ENCODE data around the gene A4GALT.

GRCh38 chr22:42699976-42700352 lies 20.7 kb downstream of the A4GALT start:
- TF ChIP-seq ZNF207 (IDR thresholded peaks at IDR 0.05; ENCODE audit: borderline replicate concordance) = no peak
- no peak for TF ChIP-seq MAZ (IDR thresholded peaks at IDR 0.05; ENCODE audit: borderline replicate concordance, low read depth, low read length)
- no peak for TF ChIP-seq MAZ (CRISPR knock-in tag; IDR thresholded peaks at IDR 0.05; ENCODE audit: low read depth)
- TF ChIP-seq NONO (IDR thresholded peaks at IDR 0.05) = no peak
- no peak for TF ChIP-seq NONO (CRISPR knock-in tag; conservative IDR thresholded peaks at IDR 0.05)
- TF ChIP-seq CEBPB (IDR thresholded peaks at IDR 0.05; ENCODE audit: borderline replicate concordance, low read depth, low read length) = no peak
- TF ChIP-seq FOXA3 (CRISPR knock-in tag; IDR thresholded peaks at IDR 0.05) = no peak
- no peak for TF ChIP-seq MZF1 (CRISPR knock-in tag; IDR thresholded peaks at IDR 0.05; ENCODE audit: borderline replicate concordance)
- TF ChIP-seq, protein P1, sequence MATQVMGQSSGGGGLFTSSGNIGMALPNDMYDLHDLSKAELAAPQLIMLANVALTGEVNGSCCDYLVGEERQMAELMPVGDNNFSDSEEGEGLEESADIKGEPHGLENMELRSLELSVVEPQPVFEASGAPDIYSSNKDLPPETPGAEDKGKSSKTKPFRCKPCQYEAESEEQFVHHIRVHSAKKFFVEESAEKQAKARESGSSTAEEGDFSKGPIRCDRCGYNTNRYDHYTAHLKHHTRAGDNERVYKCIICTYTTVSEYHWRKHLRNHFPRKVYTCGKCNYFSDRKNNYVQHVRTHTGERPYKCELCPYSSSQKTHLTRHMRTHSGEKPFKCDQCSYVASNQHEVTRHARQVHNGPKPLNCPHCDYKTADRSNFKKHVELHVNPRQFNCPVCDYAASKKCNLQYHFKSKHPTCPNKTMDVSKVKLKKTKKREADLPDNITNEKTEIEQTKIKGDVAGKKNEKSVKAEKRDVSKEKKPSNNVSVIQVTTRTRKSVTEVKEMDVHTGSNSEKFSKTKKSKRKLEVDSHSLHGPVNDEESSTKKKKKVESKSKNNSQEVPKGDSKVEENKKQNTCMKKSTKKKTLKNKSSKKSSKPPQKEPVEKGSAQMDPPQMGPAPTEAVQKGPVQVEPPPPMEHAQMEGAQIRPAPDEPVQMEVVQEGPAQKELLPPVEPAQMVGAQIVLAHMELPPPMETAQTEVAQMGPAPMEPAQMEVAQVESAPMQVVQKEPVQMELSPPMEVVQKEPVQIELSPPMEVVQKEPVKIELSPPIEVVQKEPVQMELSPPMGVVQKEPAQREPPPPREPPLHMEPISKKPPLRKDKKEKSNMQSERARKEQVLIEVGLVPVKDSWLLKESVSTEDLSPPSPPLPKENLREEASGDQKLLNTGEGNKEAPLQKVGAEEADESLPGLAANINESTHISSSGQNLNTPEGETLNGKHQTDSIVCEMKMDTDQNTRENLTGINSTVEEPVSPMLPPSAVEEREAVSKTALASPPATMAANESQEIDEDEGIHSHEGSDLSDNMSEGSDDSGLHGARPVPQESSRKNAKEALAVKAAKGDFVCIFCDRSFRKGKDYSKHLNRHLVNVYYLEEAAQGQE (IDR thresholded peaks at IDR 0.05; ENCODE audit: borderline replicate concordance in 1 of 2, low read depth in 1 of 2, low read length in 2 of 2) = no peak
- no peak for TF ChIP-seq MAFF (IDR thresholded peaks at IDR 0.05; ENCODE audit: low read depth, low read length)
- no peak for TF ChIP-seq HNRNPK (IDR thresholded peaks at IDR 0.05; ENCODE audit: low read depth, low read length, poor library complexity, severe bottlenecking)
- TF ChIP-seq, protein P2, sequence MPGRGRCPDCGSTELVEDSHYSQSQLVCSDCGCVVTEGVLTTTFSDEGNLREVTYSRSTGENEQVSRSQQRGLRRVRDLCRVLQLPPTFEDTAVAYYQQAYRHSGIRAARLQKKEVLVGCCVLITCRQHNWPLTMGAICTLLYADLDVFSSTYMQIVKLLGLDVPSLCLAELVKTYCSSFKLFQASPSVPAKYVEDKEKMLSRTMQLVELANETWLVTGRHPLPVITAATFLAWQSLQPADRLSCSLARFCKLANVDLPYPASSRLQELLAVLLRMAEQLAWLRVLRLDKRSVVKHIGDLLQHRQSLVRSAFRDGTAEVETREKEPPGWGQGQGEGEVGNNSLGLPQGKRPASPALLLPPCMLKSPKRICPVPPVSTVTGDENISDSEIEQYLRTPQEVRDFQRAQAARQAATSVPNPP (CRISPR knock-in tag; IDR thresholded peaks at IDR 0.05) = no peak

All from HepG2 (cell line).